Fibroblast of lung (primary cell): ENCODE data around the gene KIAA0319L. TPM values are rescaled to one million over a fixed set of nuclear protein-coding genes. Genes with fewer than 3 reads are reported as not detected.

Experiments used
- DNase-seq, 2 donors: peaks; one replicate each; pipeline versions ENCODE4 v3.0.0 to v3.0.0-alpha.2; 2010; ENCODE audit warnings: low read depth in 2 of 2
- H2AFZ ChIP-seq: 2 replicates; pipeline ENCODE4 v1.5.1; 2012; ENCODE audit warnings: low read length, control low read depth, inconsistent platforms
- H3K27ac ChIP-seq: 2 replicates; pipeline ENCODE4 v1.5.1; 2011; ENCODE audit warnings: low read length, control low read depth; ENCODE audit not compliant: insufficient read depth
- H3K27me3 ChIP-seq: 2 replicates; pipeline ENCODE4 v1.5.1; 2011; ENCODE audit warnings: mild to moderate bottlenecking, low read length; ENCODE audit not compliant: control insufficient read depth, insufficient read depth
- H3K36me3 ChIP-seq: 2 replicates; pipeline ENCODE4 v1.5.1; 2011; ENCODE audit warnings: low read length; ENCODE audit not compliant: control insufficient read depth, insufficient read depth
- H3K4me1 ChIP-seq: 2 replicates; pipeline ENCODE4 v1.5.1; 2011; ENCODE audit warnings: low read length; ENCODE audit not compliant: control insufficient read depth, insufficient read depth; ENCODE audit errors: extremely low read depth
- H3K4me2 ChIP-seq: 2 replicates; pipeline ENCODE4 v1.5.1; 2011; ENCODE audit warnings: low read length, control low read depth; ENCODE audit not compliant: insufficient read depth; ENCODE audit errors: extremely low read depth
- H3K4me3 ChIP-seq, 4 experiments: fragments of 200-600 bp in 1 of 4; sonication (generic) in 1 of 4; replicated peaks in 1 of 4; 2 replicates each; pipeline ENCODE4 v1.5.1; 2011 to 2016; ENCODE audit warnings: low read length in 4 of 4, low read depth in 3 of 4, mild to moderate bottlenecking in 3 of 4, control low read depth in 2 of 4, inconsistent platforms in 1 of 4, mixed read lengths in 1 of 4; ENCODE audit not compliant: insufficient read depth in 1 of 4; ENCODE audit errors: control extremely low read depth in 1 of 4
- H3K79me2 ChIP-seq: 2 replicates; pipeline ENCODE4 v1.5.1; 2012; ENCODE audit warnings: mild to moderate bottlenecking, low read length, inconsistent platforms; ENCODE audit not compliant: control insufficient read depth, insufficient read depth
- H3K9ac ChIP-seq: 2 replicates; pipeline ENCODE4 v1.5.1; 2011; ENCODE audit warnings: mild to moderate bottlenecking, low read length, control low read depth; ENCODE audit not compliant: insufficient read depth
- H3K9me3 ChIP-seq: 2 replicates; pipeline ENCODE4 v1.5.1; 2012; ENCODE audit warnings: low read depth, low read length; ENCODE audit not compliant: control insufficient read depth, insufficient read depth
- H4K20me1 ChIP-seq: 2 replicates; pipeline ENCODE4 v1.5.1; 2011; ENCODE audit warnings: low read length; ENCODE audit not compliant: control insufficient read depth, insufficient read depth; ENCODE audit errors: extremely low read depth
- CTCF ChIP-seq, 2 donors: IDR thresholded peaks in 1 of 2; conservative IDR thresholded peaks in 1 of 2; 1 replicate in 1 of 2; 2 replicates in 1 of 2; pipeline ENCODE4 v1.5.1; 2011 to 2012; ENCODE audit warnings: low read length in 2 of 2, control low read depth in 1 of 2, inconsistent platforms in 1 of 2, low read depth in 1 of 2, mild to moderate bottlenecking in 1 of 2
- EZH2 ChIP-seq: IDR thresholded peaks from 2 replicates; pipeline ENCODE4 v1.5.1; 2012; ENCODE audit warnings: low read length, control low read depth, mild to moderate bottlenecking; ENCODE audit errors: missing control alignments
- polyA plus RNA-seq, 2 donors: library from polyadenylated mRNA; depleted of rRNA in 1 of 2; stranded (reverse) in 1 of 2; unstranded in 1 of 2; fragments of >200 nt; gene quantifications; 2 replicates each; pipeline ENCODE4 v1.2.1, GENCODE V29; 2011 to 2012; ENCODE audit warnings: missing spikeins in 1 of 2
- total RNA-seq: library from RNA; depleted of rRNA; stranded (reverse); fragments of >200 nt; gene quantifications from 2 replicates; pipeline ENCODE4 v1.2.1, GENCODE V29; 2014

KIAA0319L gene
- total and polyA plus RNA-seq, 2 donors (not counting 1 experiment from before 2014, with no cell fraction given), result 65.4 to 66.1 TPM

GRCh38 chr1:35486858-35487408, 70.3 kb downstream of the KIAA0319L start:
- Histone ChIP-seq H3K27me3 (no peaks in the 10 kb centered on the region), H2AFZ (no peak overlapping the region), H3K4me3 (no peak overlapping the region), H3K27ac (no peak overlapping the region), H3K4me2 (no peak overlapping the region), H4K20me1 (no peaks in the 10 kb centered on the region), H3K9ac (no peak overlapping the region), H3K36me3 (no peaks in the 10 kb centered on the region), H3K4me1 (no peaks in the 10 kb centered on the region), H3K79me2 (no peaks in the 10 kb centered on the region), H3K9me3 (no peaks in the 10 kb centered on the region)
- TF ChIP-seq EZH2 (no peak), CTCF (conservative IDR thresholded peaks at IDR 0.05 in 1 of 2, IDR thresholded peaks at IDR 0.05 in 1 of 2; ENCODE audit: low read depth in 1 of 2, low read length in 2 of 2) (no peak)
- no peak for DNase-seq

GRCh38 chr1:35481229-35481628, 76.0 kb downstream of the KIAA0319L start:
- no peak overlapping the region for H3K9ac ChIP-seq
- no peak for DNase-seq
- no peaks in the 10 kb centered on the region for H3K36me3 ChIP-seq
- no peaks in the 10 kb centered on the region for H3K27me3 ChIP-seq
- H3K4me3 ChIP-seq, result no peak overlapping the region
- H4K20me1 ChIP-seq, result no peaks in the 10 kb centered on the region
- no peak for TF ChIP-seq CTCF (conservative IDR thresholded peaks at IDR 0.05 in 1 of 2, IDR thresholded peaks at IDR 0.05 in 1 of 2; ENCODE audit: low read depth in 1 of 2, low read length in 2 of 2)
- no peak for TF ChIP-seq EZH2
- no peaks in the 10 kb centered on the region for H3K79me2 ChIP-seq
- no peaks in the 10 kb centered on the region for H3K9me3 ChIP-seq
- H3K4me2 ChIP-seq, result no peak overlapping the region
- no peaks in the 10 kb centered on the region for H3K4me1 ChIP-seq
- H2AFZ ChIP-seq, result no peak overlapping the region
- H3K27ac ChIP-seq, result no peak overlapping the region

- Histone ChIP-seq H3K4me1 (no peaks in the 10 kb centered on the region), H3K9ac (no peak overlapping the region), H3K79me2 (no peaks in the 10 kb centered on the region), H3K36me3 (no peaks in the 10 kb centered on the region), H3K9me3 (no peaks in the 10 kb centered on the region), H3K27me3 (no peaks in the 10 kb centered on the region), H3K27ac (no peak overlapping the region), H2AFZ (no peak overlapping the region), H3K4me3 (no peak overlapping the region), H4K20me1 (no peaks in the 10 kb centered on the region), H3K4me2 (no peak overlapping the region)
- no peak for TF ChIP-seq EZH2
- TF ChIP-seq CTCF (conservative IDR thresholded peaks at IDR 0.05 in 1 of 2, IDR thresholded peaks at IDR 0.05 in 1 of 2; ENCODE audit: low read depth in 1 of 2, low read length in 2 of 2), result no peak
- no peak for DNase-seq
Measured at GRCh38 chr1:35477870-35478269, 79.3 kb downstream of the KIAA0319L start.
